GM12878 (cell line): ENCODE measurements around the gene STAMBP. TPM values are rescaled to one million over a fixed set of nuclear protein-coding genes. Genes with fewer than 3 reads are reported as not detected.

Source experiments
- ATAC-seq: fragments of 200-7000 bp; cut with Tn5 transposase; 3 replicates; pipeline ENCODE4 v1.9.1; 2020; ENCODE audit warnings: mild to moderate bottlenecking, moderate library complexity
- BruUV-seq: library from RNA; stranded (reverse); fragments of 400-500 nt; replicated peaks from 2 replicates; lab custom pipeline; 2021; lab: Mats Ljungman, UMichigan
- CTCF ChIA-PET: fragments of 300-600 bp; sonication (Branson Sonifier 250); formaldehyde crosslinking; extraction: SDS; loops from one replicate; lab custom pipeline; 2021; ENCODE audit warnings: inconsistent platforms; lab: Yijun Ruan, JAX
- POLR2A ChIA-PET: fragments of 350-600 bp; formaldehyde crosslinking; extraction: SDS; loops from one replicate; lab custom pipeline; 2021; ENCODE audit warnings: inconsistent platforms; lab: Charles Lee
- RAD21 ChIA-PET: fragments of 300-600 bp; sonication (Branson Sonifier 250); formaldehyde crosslinking; loops from one replicate; lab custom pipeline; 2023; ENCODE audit warnings: antibody characterized with exemption; ENCODE audit not compliant: unreplicated experiment; lab: Charles Lee
- SMC1A ChIA-PET: fragments of 300-600 bp; sonication (Branson Sonifier 250); formaldehyde crosslinking; loops from one replicate; lab custom pipeline; 2023; ENCODE audit not compliant: unreplicated experiment, uncharacterized antibody; lab: Charles Lee
- DNase-seq: peaks from one replicate; pipeline ENCODE4 v3.0.0-alpha.2; 2011; ENCODE audit warnings: low read depth, low spot score
- FAIRE-seq: peaks from 3 replicates; lab custom pipeline; 2011; peaks lifted over from hg19 to GRCh38; lab: Jason Lieb, UNC
- H2AFZ ChIP-seq: 2 replicates; pipeline ENCODE4 v1.6.0; 2011; ENCODE audit warnings: low read depth, low read length, control low read depth; ENCODE audit not compliant: control insufficient read depth
- H3K27ac ChIP-seq: 2 replicates; pipeline ENCODE4 v1.5.1; 2011; ENCODE audit warnings: control low read depth; ENCODE audit not compliant: control insufficient read depth, insufficient read depth
- H3K27me3 ChIP-seq, 2 experiments: replicated peaks in 1 of 2; 2 replicates each; pipeline versions ENCODE4 v1.6.0 to v1.6.1; 2011; ENCODE audit warnings: low read length in 1 of 2; ENCODE audit not compliant: control insufficient read depth in 2 of 2, insufficient read depth in 2 of 2
- H3K36me3 ChIP-seq, 2 experiments: 2 replicates each; pipeline ENCODE4 v1.5.1; 2011; ENCODE audit warnings: low read length in 1 of 2; ENCODE audit not compliant: control insufficient read depth in 2 of 2, insufficient read depth in 2 of 2
- H3K4me1 ChIP-seq: 2 replicates; pipeline ENCODE4 v1.6.1; 2011; ENCODE audit warnings: mild to moderate bottlenecking, low read length, moderate library complexity, mixed read lengths; ENCODE audit not compliant: control insufficient read depth, insufficient read depth
- H3K4me2 ChIP-seq: 2 replicates; pipeline ENCODE4 v1.6.0; 2011; ENCODE audit warnings: control low read depth; ENCODE audit not compliant: control insufficient read depth, insufficient read depth
- H3K4me3 ChIP-seq: fragments of 200-600 bp; sonication (generic); 2 replicates; pipeline ENCODE4 v1.5.1; 2016
- H3K79me2 ChIP-seq: 2 replicates; pipeline ENCODE4 v1.6.0; 2011; ENCODE audit warnings: low read length; ENCODE audit not compliant: control insufficient read depth, insufficient read depth
- H3K9ac ChIP-seq: 2 replicates; pipeline ENCODE4 v1.8.0; 2011; ENCODE audit warnings: low read length, control low read depth, mixed read lengths; ENCODE audit not compliant: control insufficient read depth, insufficient read depth
- H3K9me3 ChIP-seq: replicated peaks from 3 replicates; pipeline ENCODE4 v1.5.1; 2011; ENCODE audit warnings: mild to moderate bottlenecking, low read length; ENCODE audit not compliant: control insufficient read depth, insufficient read depth
- H4K20me1 ChIP-seq: 2 replicates; pipeline ENCODE4 v1.6.0; 2011; ENCODE audit not compliant: control insufficient read depth, insufficient read depth
- ASH2L ChIP-seq: fragments of 300-600, 200-600 bp; sonication (generic); IDR thresholded peaks from 2 replicates; pipeline ENCODE4 v1.6.1; 2017; ENCODE audit warnings: low read depth, mild to moderate bottlenecking, borderline replicate concordance
- BMI1 ChIP-seq: fragments of 450-650 bp; IDR thresholded peaks from 2 replicates; pipeline ENCODE4 v1.6.1; 2016; ENCODE audit warnings: mild to moderate bottlenecking, moderate library complexity, borderline replicate concordance
- BRCA1 ChIP-seq: IDR thresholded peaks from 2 replicates; pipeline ENCODE4 v1.6.1; 2011; ENCODE audit warnings: low read depth, low read length, improper control_type of control experiment
- EED ChIP-seq: sonication (generic); IDR thresholded peaks from 2 replicates; pipeline ENCODE4 v1.6.1; 2016; ENCODE audit warnings: antibody characterized with exemption, low read depth
- ETV6 ChIP-seq, 2 experiments: fragments of 450-650 bp in 1 of 2; IDR thresholded peaks in 1 of 2; conservative IDR thresholded peaks in 1 of 2; 2 replicates each; pipeline ENCODE4 v1.6.1; 2014; ENCODE audit warnings: antibody characterized with exemption in 1 of 2, borderline replicate concordance in 1 of 2, low read depth in 1 of 2, mild to moderate bottlenecking in 1 of 2, moderate library complexity in 1 of 2
- GABPA ChIP-seq: IDR thresholded peaks from 2 replicates; pipeline ENCODE4 v1.6.1; 2014; ENCODE audit warnings: antibody characterized with exemption, low read depth, mild to moderate bottlenecking, inconsistent platforms
- IKZF1 ChIP-seq: fragments of 450-650 bp; conservative IDR thresholded peaks from 2 replicates; pipeline ENCODE4 v1.6.1; 2017; ENCODE audit warnings: antibody characterized with exemption, mild to moderate bottlenecking
- IRF4 ChIP-seq: IDR thresholded peaks from 2 replicates; pipeline ENCODE4 v1.6.1; 2011; ENCODE audit warnings: low read depth, low read length
- MTA2 ChIP-seq: fragments of 450-650 bp; IDR thresholded peaks from 2 replicates; pipeline ENCODE4 v1.6.1; 2016; ENCODE audit warnings: low read depth, mild to moderate bottlenecking, moderate library complexity
- POLR2A ChIP-seq: IDR thresholded peaks from 2 replicates; pipeline ENCODE4 v1.6.1; 2011; ENCODE audit warnings: low read depth, mild to moderate bottlenecking, low read length
- RAD51 ChIP-seq: fragments of 450-650 bp; IDR thresholded peaks from 2 replicates; pipeline ENCODE4 v1.6.1; 2016; ENCODE audit warnings: moderate library complexity, mild to moderate bottlenecking, inconsistent platforms
- ZSCAN29 ChIP-seq: fragments of 450-650 bp; IDR thresholded peaks from 2 replicates; pipeline ENCODE4 v1.6.1; 2017; ENCODE audit warnings: mild to moderate bottlenecking, moderate library complexity
- WGBS: methylation state at CpG from one replicate; pipeline ENCODE4 v1.1.6; 2016; ENCODE audit warnings: low lambda C conversion rate; ENCODE audit not compliant: insufficient replicate concordance, insufficient coverage; ENCODE audit errors: missing lambda C conversion rate; 5-methylcytosine and 5-hydroxymethylcytosine counted together
- in situ Hi-C: fragments of 300-500 bp; cut with MboI; formaldehyde crosslinking; loops from 9 replicates; pipeline ENCODE4 v1.14.3; 2018; ENCODE audit warnings: mixed read lengths
- intact Hi-C: fragments of 100-400 bp; cut with micrococcal nuclease; formaldehyde crosslinking; loops from one replicate; pipeline ENCODE4 v1.14.2; 2022; ENCODE audit not compliant: unreplicated experiment
- polyA plus RNA-seq, 11 experiments: library from polyadenylated mRNA; depleted of rRNA in 4 of 11; unstranded in 6 of 11; stranded (reverse) in 5 of 11; fragments of >200 nt; fragmentation: Nextera tagmentation in 4 of 11; fragmentation: Illumina TruSeq in 1 of 11; extraction: Ambion mirVana in 4 of 11; extraction: Trizol in 1 of 11; gene quantifications; 1 replicate in 1 of 11; 2 replicates in 10 of 11; pipeline versions ENCODE4 v1.2.1 to v1.2.3, GENCODE V29; 2011 to 2016; ENCODE audit warnings: inconsistent platforms in 2 of 11, missing spikeins in 2 of 11, low read depth in 1 of 11
- total RNA-seq, 4 experiments: library from RNA; depleted of rRNA in 3 of 4; stranded (reverse); fragments of >200 nt in 3 of 4; fragmentation: Illumina TruSeq in 1 of 4; extraction: Trizol in 1 of 4; gene quantifications; 2 replicates each; pipeline versions ENCODE4 v1.2.1 to v1.2.3, GENCODE V29; 2013 to 2021
- TF ChIP-seq, protein P1 (sequence below): fragments of 450-650 bp; IDR thresholded peaks from 2 replicates; pipeline ENCODE4 v1.6.1; 2018; ENCODE audit warnings: borderline replicate concordance, mild to moderate bottlenecking; ENCODE audit not compliant: partially characterized antibody
- TF ChIP-seq, protein P2 (sequence below): IDR thresholded peaks from 2 replicates; pipeline ENCODE4 v1.6.1; 2011; ENCODE audit warnings: low read depth, mild to moderate bottlenecking, low read length, moderate library complexity, borderline replicate concordance; ENCODE audit errors: extremely low read depth

The STAMBP gene
- total and polyA plus RNA-seq, 10 of the 15 experiments (the other 5 are each of a cell fraction or from before 2014, with no cell fraction given) = 38.9 to 84.1 (median 69.7) TPM

DNA sequence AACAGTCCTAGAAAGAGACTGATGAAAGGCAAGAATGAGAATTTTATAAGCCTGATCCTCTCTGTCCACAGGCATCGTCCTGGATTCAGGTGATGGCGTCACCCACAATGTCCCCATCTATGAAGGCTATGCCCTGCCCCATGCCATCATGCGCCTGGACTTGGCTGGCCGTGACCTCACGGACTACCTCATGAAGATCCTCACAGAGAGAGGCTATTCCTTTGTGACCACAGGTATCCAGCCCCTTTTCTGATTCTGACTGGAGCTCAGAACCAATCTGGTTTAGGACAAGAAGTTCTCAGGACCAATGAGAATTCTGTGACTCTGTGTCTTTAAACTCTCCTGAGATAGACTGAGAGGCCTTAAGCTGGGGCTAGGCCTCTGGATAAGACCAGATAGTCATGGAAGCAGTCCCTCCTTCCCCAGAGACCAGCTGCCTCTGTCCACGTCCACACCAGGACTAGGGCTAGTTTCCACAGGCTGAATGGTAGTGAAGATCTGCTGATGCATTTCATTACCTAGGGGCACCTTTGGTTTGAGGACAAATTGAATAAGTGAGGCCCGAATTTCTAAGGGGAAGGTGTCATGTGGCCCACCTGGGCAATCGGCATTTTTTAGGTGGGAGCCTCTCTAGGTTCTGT is 84.8 kb downstream of the STAMBP start:
- WGBS = 82% methylated on average over 8 of the region's 8 CpGs
- H3K4me2 ChIP-seq = no peak overlapping the region
- in situ Hi-C loops = no loop called here
- DNase-seq = no peak
- ATAC-seq = no peak
- H3K36me3 ChIP-seq = no peaks in the 10 kb centered on the region
- FAIRE-seq = no peak
- ChIA-PET RAD21 (interaction anchor here (2.2 kb wide), 1 partner anchor 75 kb away, joined by 7 read pairs; no protein-coding TSS in a partner anchor), POLR2A (no interaction called here), CTCF (interaction anchor here (1.6 kb wide), 1 partner anchor 90 kb away, joined by 5 read pairs; no protein-coding TSS in a partner anchor), SMC1A (interaction anchor here (0.7 to 3.9 kb wide), 3 partner anchors 74 to 140 kb away, joined by 3 to 21 read pairs (median 3); no protein-coding TSS in a partner anchor)
- H3K9me3 ChIP-seq = no peaks in the 10 kb centered on the region
- H3K79me2 ChIP-seq = no peaks in the 10 kb centered on the region
- no peak overlapping the region for H2AFZ ChIP-seq
- H3K27me3 ChIP-seq = no peaks in the 10 kb centered on the region
- no peaks in the 10 kb centered on the region for H4K20me1 ChIP-seq
- no peak overlapping the region for H3K4me3 ChIP-seq
- H3K4me1 ChIP-seq = no peaks in the 10 kb centered on the region
- intact Hi-C loops = no loop called here
- no peak overlapping the region for H3K27ac ChIP-seq
- no peak for TF ChIP-seq POLR2A
- TF ChIP-seq BRCA1 = no peak
- no peak for TF ChIP-seq ZSCAN29
- TF ChIP-seq MTA2 = no peak
- no peak for TF ChIP-seq IRF4
- TF ChIP-seq, protein P1, sequence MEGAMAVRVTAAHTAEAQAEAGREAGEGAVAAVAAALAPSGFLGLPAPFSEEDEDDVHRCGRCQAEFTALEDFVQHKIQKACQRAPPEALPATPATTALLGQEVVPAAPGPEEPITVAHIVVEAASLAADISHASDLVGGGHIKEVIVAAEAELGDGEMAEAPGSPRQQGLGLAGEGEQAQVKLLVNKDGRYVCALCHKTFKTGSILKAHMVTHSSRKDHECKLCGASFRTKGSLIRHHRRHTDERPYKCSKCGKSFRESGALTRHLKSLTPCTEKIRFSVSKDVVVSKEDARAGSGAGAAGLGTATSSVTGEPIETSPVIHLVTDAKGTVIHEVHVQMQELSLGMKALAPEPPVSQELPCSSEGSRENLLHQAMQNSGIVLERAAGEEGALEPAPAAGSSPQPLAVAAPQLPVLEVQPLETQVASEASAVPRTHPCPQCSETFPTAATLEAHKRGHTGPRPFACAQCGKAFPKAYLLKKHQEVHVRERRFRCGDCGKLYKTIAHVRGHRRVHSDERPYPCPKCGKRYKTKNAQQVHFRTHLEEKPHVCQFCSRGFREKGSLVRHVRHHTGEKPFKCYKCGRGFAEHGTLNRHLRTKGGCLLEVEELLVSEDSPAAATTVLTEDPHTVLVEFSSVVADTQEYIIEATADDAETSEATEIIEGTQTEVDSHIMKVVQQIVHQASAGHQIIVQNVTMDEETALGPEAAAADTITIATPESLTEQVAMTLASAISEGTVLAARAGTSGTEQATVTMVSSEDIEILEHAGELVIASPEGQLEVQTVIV = no peak
- TF ChIP-seq, protein P2, sequence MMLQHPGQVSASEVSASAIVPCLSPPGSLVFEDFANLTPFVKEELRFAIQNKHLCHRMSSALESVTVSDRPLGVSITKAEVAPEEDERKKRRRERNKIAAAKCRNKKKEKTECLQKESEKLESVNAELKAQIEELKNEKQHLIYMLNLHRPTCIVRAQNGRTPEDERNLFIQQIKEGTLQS = no peak
- TF ChIP-seq RAD51 = no peak
- TF ChIP-seq BMI1 = no peak
- TF ChIP-seq IKZF1 = no peak
- no peak for TF ChIP-seq GABPA
- TF ChIP-seq ETV6 (conservative IDR thresholded peaks at IDR 0.05 in 1 of 2, IDR thresholded peaks at IDR 0.05 in 1 of 2; ENCODE audit: borderline replicate concordance in 1 of 2, low read depth in 1 of 2) = no peak
- TF ChIP-seq ASH2L = no peak
- TF ChIP-seq EED = no peak
- TF ChIP-seq, all 136 proteins: peak for 0
- no peak overlapping the region for H3K9ac ChIP-seq
- BruUV-seq = no TSS peak
